HT-29 (cell line): ENCODE measurements around the gene CHRNA5. TPM values are rescaled to one million over a fixed set of nuclear protein-coding genes. Genes with fewer than 3 reads are reported as not detected.
"Not testable (repeated sequence)": the region's sequence is repeated elsewhere in the genome, so short reads cannot be mapped to it uniquely, and the experiment has no call there.

ENCODE experiments used
- DNase-seq: peaks from one replicate; pipeline ENCODE4 v3.0.0-alpha.2; 2015; ENCODE audit warnings: low spot score
- total RNA-seq: library from RNA; depleted of rRNA; stranded (reverse); fragments of >200 nt; shearing (Covaris generic); gene quantifications from 2 replicates; pipeline ENCODE4 v1.2.3, GENCODE V29; 2014; rRNA removed

The CHRNA5 gene
- total RNA-seq = 14.3 and 14.9 TPM in 2 replicates

DNA sequence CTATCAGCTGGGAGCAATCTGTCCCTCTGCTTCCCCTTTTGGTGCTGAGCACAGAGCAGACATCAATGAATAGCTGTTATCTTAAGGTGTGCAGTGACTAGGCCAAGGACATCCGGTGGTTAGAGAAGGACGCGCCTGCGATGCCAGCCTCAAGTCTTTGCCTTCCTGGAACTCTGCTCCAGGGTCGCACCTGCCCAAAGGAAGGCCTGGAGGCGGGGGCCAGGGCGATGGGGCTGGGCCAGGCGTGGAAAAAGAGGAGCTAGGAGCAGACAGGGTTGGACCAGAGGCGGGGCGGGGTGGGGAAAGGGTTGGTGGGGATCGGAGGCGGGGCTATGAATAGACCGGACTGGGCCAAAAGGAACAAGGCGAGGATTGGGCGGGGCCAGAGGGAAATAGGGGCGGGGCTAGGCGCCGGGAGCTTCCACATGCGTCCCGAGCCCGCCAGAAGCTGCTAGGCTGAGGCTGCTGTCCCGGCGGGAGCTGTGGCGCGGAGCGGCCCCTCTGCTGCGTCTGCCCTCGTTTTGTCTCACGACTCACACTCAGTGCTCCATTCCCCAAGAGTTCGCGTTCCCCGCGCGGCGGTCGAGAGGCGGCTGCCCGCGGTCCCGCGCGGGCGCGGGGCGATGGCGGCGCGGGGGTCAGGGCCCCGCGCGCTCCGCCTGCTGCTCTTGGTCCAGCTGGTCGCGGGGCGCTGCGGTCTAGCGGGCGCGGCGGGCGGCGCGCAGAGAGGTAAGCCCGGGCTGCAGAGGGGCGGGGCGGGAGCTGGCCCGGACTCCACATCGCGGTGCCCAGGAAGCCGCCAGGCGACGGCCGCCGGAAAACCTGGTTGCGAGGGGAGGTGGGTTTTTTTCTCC, at the start of gene CHRNA5:
CHRNA5 (plus strand) TSS at position 424 of the 854 bp plus-strand sequence; CDS start at position 624, 200 bp downstream.
- peak; percentile 99 for DNase-seq

DNA sequence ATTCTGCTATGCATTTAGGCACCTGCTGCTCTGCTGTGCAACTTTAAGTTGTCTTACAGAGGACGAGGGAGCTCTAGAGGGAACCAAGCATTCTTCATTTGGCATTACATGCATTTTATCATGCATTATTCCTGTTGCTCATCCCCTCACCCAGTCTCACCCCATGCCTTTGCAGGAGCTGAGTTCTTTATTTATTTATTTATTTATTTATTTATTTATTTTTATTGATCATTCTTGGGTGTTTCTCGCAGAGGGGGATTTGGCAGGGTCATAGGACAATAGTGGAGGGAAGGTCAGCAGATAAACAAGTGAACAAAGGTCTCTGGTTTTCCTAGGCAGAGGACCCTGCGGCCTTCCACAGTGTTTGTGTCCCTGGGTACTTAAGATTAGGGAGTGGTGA, 45.3 kb upstream of the CHRNA5 start:
- not testable (repeated sequence) for DNase-seq

DNA sequence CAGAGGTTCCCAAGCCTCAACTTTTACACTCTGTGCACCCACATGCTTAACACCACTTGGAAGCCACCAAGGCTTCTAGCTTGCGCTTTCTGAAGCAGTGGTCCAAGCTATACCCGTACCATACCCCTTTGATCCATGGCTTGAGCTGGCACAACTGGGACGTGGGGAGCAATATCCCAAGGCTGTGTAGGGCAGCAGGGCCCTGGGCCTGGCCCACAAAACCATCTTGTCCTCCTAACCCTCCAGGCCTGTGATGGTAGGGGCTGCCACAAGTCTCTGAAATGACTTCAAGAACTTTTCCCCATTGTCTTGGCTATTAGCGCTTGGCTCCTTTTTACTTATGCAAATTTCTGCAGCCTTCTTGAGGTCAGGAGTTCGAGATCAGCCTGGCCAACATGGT, 41.1 kb upstream of the CHRNA5 start:
- no peak for DNase-seq

DNA sequence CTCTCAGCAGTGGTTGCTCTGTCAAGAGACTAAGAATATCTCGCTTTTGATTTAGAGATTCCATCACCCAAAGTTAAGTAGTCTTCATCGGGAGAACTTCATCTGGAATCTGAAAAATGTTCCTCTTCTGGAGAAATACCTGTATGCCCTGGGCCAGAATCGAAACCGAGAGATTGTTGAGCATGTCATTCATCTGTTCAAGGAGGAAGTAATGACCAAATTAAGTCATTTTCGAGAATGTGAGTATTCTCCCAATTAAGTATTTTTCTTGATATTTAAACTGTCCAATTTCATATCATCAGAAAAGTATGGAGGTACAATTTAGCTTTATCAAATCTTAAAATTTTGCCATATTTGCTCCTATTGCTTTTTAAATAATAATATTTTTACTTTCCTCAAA, 38.0 kb upstream of the CHRNA5 start:
- DNase-seq = no peak

DNA sequence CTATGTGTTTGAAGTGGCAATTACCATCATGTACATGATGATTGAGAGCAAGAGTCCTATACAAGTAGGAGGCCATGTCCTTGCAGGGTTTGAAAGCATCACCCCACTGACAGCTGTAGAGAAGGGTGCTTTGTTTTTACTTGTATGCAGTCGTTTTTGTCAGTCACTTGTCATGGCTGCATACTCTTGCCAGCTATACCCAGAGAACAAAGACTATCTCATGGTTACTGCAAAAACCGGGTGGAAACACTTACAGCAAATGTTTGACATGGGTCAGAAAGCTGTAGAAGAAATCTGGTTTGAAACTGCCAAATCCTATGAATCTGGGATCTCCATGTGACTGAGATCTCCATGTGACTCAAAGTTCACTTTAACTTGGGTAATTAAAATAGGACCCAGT, 32.0 kb upstream of the CHRNA5 start:
- no peak for DNase-seq

DNA sequence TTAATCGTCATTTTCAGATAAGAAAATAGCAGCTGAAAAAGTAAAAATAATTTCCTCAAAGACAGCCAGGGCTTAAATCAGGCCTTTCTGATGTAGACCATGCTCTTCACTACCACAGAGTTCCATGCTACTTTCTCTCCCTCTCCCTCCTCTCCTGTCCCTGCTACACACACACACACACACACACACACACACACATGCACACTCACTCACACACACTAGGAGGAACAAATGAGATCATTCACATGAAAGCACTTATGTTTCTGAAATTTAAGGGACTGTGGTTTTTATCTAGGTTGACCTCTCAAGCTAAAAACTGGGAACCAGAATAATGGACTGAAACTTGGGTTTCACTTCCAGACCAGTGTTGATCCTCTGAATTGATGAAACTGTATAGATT, 29.2 kb upstream of the CHRNA5 start:
- no peak for DNase-seq

DNA sequence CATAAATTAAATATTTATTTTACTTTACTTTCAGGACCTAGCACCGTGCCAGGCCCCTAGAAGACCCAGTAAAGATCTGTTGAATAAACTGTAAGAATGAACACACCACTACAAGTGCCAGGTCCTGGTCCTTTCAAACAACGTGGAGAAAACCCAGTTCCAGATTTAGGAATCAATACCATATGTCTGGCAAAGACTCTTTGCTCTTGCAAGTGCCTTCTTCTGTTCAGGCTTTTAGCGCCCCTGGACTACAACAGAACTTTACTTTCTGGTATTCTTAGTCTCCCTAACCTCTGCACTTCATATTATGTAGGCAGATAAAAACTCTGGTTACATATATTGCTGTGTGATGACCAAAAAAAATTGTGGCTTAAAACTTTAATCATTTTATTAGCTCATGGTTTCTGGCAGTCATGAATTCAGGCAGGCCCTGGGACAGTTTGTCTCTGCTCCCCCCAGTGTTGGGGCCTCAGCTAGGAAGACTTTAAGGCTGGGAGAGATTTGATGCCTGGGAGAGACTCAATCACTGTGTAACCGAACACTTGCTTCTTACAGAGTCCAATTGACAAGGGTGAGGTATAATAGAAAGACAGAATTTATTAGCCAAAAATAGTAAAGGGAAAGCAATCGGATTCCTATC, 27.9 kb upstream of the CHRNA5 start:
- no peak for DNase-seq

DNA sequence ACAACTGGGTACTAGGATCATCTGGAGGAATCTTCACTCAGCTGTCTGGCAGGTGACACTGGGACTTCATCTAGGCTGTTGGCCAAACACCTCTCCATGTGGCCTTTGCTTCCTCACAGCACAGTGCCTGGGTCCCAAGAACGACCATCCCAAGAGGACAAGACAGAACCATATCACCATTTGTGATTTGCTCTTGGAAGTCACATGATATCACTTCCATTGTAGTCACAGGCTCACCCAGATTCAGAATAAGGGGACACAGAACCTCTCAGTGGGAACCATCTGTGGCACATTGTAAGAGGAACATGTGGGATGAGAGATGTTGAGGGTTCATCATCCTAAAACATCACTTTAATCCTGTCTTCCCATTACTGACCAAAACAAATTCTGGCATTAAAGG, 27.0 kb upstream of the CHRNA5 start:
- DNase-seq = no peak

DNA sequence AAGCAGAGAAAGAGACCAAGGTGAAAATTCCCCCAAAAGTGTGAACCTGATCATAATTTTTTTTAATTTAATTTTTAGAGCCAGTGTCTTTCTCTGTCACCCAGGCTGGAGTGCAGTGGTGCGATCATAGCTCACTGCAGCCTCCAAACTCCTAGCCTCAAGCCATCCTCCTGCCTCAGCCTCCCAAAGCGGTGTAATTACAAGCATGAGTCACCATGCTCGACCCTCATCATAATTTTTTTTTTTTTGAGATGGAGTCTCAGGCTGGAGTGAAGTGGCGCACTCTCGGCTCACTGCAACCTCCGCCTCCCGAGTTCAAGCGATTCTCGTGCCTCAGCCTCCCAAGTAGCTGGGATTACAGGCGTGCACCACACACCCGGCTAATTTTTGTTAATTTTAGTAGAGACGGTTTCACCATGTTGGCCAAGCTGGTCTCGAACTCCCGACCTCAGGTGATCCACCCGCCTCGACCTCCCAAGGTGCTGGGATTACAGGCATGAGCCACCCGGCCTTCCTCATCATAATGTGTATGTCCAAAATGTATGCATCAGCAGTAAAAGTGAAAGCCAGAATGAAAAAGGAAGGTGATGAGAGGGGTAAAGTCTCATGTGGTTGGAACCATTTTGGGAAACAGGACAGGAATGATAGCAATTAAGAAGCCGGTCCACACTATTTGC, 25.7 kb upstream of the CHRNA5 start:
- DNase-seq = not testable (repeated sequence)

DNA sequence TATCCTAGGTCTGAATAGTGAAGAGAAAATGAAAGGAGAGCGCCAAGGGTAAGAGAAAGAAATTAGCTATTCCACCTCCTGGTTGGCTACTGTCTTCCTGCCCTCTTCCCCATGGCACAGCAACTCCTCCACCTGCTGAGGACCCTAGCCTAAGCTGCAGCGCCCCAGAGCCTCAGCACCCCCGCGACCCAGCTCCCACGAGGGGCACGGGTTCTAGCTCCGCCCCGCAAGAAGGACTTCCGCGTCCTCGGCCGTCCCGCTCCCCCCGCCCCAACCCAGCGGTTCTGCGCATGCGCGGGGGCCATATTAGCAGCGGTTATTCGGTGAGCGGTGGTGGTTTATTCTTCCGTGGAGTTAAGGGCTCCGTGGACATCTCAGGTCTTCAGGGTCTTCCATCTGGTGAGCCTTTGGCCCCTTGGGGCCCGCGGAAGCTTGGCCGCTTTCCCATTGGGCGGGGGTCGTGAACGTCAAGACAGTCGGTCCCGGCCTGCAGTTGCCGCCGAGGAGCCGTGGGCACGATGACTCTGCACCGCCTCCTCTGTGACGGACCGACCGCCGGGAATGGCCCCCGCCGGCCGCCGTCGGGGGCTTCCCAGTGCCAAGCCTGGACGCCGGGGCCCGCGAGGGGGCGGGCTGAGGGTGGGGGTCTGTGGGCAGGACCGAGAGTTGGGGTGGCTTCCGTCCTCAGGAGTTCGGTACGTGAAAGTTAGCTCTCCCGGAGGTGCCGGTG, 25.0 kb upstream of the CHRNA5 start, which contains the start of gene PSMA4:
PSMA4 (plus strand) TSS at position 304 of the 730 bp plus-strand sequence. CDS start 1,484 bp downstream, outside the sequence.
- peak; percentile 92 for DNase-seq

DNA sequence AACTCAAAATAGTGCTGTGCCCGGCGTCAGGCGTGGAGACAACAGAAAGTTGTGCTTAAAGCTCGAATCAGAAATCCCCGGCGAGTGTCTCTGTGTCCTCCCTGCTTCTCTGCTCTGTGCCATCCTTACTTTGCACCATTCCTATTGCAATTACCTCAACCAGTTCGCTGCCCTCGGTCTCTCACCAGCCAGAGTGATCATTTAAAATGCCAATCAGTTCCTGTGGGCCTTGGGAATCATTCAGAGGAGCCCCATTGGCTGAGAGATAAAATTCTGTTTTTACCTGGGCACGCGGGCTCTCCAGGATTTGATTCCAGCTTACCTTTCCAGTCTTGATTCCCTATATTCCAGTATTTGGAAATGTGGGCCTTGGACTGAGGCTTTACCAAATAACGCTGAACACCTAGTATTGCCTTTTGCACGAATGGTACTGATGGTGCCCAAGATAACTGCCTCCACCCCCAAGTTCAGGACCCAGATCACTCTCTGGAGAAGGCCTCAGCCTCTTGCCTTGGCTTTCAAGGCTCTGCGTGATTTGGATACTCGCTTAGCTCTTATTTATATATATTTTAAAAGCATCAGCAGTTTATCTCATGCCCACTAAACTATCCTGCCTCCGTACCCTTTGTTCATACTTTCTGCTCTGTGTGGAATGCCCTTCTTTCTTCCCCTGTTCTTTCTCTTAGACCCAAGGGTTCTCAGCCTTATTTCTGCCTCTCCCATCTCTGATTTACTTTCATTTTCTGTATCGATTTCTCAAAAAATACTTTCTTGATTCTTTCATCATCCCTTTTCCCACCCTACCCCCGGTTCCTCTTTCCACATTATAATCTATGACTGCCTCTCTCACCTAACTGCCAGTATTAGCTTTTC, 24.2 kb upstream of the CHRNA5 start:
- DNase-seq = peak; percentile 60

DNA sequence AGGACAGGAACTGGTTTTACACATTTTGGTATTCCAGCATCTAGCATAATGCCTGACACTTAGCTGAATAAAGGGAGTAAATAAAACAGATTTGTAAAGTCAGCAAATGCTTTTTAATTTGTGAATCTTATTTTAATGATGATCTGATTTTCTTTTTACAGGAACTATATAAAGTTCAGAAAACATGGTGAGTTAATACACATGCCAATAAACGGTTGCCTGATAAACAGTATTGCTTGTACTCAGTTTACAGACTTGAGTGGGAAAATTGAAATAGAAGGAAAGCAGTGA, 23.6 kb upstream of the CHRNA5 start:
- DNase-seq = no peak

DNA sequence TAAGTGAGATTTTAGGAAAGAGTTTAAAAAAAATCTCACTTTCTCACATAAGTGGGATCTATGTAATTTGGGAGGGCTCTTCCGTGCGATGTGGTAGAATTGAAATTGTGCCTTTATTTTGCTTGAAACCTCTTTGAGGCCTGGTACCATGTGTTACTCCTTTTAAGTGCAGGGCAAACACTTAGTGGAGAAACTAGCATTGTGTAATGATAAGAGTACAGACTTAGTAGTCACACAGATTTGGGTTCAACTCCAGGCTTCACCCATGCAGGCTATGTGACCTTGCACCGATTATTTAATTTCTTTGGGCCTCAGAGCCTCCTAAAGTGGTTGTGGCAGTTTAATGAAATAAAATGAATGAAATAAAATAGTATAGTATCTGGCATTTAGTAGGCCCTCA, 22.7 kb upstream of the CHRNA5 start:
- DNase-seq = no peak

DNA sequence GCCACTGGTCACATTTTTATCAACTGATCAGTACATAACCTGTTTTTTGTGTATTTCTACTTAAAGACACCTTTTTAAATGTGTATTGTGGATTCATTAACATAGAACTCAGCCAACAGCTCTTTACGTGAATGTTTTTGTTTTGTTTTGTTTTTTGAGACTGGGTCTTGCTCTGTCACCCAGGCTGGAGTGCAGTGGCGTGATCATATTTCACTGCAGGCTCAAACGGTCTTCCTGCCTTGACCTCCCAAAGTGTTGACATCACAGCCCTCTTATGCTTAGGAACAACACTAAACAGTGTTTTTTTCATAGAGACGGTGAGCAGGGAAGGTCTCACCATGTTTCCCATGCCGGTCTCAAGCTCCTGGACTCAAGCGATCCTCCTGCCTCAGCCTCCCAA, 15.1 kb upstream of the CHRNA5 start:
- no peak for DNase-seq

DNA sequence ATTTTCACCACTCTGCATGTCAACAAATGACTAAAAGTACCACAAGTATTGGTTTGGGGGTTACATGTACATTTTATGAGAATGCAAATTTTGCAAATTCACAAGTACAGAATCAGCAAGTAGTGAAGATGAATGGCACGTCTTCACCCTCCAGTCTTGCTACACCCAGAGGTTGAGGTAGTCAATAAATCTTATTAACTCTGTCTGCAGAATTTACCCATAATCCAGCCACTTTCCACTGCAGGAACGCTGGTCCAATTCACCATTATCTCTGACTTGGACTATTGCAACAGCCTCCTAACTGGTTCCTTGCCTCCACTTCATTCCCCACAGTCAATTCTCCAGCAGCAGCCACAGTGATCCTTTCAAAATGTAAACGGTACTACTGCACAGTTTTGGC, 14.5 kb upstream of the CHRNA5 start:
- no peak for DNase-seq

DNA sequence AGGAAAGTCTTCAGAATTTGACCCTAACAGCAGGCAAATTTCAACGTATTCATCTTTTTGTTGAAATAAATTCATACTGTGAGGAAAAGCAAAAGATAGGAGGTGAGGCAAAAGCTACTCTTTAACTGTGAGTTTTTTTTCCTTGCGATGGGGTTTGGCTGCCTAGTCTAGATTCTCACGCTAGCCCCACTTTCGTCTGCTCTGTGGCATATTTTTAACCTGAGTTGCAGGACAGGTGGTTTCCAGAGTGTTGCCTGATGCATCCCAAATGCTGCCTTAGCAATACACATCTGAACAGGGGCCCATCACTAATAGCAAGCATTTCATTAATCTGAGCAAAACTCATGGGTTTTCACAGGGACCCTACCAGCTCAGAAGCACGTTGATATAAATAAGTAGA, 13.4 kb upstream of the CHRNA5 start:
- DNase-seq = no peak

DNA sequence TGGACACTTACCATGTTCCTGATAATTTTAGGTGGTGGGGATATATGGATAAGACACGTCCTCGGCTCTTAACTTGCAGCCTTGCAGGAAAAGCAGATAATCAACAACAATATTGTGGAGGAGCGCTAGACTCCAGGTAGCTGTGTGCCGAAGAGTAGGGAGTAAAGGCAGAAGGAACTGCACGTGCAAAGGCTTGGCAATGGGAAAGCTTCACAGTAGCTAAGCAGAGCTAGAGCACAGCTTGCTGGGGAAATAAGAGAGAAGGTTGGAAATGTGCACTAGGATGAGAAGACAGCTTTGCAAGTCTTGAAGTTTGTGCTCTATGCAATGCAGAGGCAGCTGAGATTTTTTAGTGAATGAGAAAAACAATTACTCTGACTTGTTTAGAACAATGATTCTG, 12.7 kb upstream of the CHRNA5 start:
- no peak for DNase-seq

DNA sequence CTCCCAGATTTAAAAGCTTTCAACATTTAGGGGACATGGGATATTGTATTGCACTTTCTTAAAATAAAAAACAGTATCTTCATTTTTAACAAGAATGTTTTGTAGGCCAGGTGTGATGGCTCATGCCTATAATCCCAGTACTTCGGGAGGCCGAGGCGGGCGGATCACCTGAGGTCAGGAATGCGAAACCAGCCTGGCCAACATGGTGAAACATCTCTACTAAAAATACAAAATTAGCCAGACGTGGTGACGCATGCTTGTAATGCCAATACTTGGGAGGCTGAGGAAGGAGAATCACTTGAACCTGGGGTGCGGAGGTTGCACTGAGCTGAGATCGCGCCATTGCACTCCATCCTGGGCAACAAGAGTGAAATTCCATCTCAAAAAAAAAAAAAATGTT, 5.1 kb upstream of the CHRNA5 start:
- not testable (repeated sequence) for DNase-seq

DNA sequence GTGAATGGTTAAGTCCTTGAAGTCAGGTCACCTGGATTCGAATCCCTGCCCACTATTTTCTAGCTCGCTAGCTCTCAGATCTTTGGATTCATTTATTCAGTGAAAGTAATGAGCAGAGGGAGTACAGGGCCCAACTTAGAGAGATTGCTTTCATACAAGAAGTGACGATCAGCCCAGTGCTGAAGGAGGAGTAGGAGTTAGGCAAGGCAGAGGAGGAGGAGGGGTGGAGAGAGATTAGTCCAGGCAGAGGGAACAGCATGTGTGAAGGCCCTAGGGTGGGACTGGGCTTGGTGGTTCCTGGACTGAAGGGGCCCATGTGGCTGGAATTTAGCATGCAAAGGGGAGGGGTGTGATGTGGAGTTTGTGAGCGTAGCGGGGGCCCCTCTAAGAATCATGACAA, 3.8 kb upstream of the CHRNA5 start:
- DNase-seq = no peak

DNA sequence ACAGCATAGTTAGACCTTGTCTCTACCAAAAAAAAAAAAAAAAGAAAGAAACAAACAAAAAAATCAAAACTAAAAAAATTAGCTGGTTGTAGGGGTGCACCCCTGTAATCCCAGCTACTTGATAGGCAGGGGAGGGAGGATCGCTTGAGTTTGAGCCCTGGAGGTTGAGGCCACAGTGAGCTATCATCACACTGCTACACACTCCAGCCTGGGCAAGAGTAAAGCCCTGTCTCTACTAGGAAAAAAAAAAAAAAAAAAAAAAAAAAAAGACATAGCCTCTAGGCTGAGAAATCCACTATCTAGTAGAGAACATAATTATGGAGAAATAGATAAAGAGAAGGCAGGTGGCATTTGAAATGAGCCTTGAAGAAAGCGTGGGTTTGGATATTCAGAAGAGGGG, 2.2 kb upstream of the CHRNA5 start:
- DNase-seq = no peak

DNA sequence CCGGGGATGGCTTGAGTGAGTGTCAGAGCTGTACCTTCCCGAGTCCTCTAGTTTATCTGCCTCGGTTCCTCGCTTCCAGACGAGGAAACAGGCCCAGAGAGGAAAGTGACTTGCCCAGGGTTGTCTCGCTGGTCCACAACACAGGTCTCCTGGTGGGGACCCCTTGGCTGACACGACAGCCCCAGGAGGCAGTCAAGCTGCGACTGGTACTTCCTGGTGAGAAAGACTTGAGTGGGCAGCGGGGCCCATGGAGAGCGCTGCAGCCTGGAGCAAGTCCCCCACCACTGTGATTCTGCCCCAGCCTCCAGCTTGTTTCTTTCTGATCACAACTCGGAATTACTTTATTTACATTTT, 600 bp upstream of the CHRNA5 start:
- DNase-seq = no peak
